GM19240 (cell line): ENCODE measurements around the gene COL4A2.

ENCODE experiments used
- DNase-seq: peaks from one replicate; pipeline ENCODE4 v3.0.0; 2011; ENCODE audit warnings: low spot score; ENCODE audit not compliant: insufficient read length

Gene COL4A2

DNA sequence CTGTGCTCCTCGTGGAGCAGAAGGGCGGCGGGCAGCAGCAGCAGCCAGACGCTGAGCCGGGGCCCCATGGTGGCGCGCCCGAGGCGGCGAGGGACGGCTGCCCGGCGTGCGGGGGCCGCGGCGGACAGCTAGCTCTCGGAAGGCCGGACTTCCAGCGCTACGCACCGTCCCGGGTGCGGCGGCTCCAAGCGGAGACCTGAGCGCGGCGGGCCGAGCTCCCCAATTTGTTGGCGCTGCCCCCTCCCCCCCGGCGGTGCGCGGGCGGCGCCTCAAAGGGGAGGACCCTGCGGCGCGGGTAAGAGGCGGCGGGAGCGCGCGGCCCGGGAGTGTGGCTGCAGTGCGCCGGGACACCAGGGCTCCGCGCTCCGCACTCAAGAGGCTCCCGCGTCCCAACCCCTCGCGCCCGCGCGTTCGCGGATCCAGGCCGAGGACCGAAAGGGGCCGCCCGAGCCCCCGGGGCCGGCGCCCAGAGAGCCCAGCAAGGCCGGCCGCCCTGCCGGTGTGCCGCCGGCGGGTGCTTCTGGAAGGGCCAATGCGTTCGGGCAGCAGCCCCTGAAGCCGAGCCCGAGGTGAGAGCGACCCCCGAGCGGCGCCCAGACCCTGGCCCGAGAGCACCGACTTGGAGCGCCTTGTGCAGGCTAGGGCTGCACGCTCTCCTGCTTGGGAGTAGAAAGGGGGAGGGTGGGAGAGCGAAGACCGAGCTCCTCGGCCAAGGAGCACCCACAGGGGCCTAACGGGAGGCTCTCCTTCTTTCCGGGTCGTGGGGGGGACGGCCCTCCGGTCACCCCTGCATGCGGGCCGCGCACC is at the start of gene COL4A2, which contains the start of gene COL4A1:
Gene COL4A2, plus strand, starts transcription at position 325 of the 807 bp plus-strand sequence. CDS start 620 bp downstream, outside the sequence.
Gene COL4A1, minus strand, starts transcription at position 198 of the 807 bp plus-strand sequence. Its CDS starts 130 bp downstream, at position 68.
- DNase-seq: no peak

DNA sequence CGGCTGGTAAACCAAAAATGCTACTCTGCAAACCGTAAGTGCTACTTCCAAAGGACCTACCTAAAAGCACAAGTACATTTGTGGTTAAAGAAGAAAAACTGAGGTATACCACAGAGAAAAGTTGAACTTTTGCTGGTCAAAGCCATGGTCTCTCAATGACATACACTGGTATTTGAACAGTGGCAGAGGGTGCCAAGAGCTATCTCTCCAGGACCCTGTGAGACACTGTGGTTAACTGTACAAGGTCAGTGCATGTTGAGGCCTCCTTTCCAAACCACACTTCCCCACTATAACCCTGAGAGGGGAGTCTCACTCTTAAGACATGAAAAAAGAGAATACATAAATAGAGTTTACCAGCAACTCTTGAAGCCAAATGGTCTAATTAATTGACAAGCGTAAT is 49.7 kb upstream of the COL4A2 start:
- no peak for DNase-seq

DNA sequence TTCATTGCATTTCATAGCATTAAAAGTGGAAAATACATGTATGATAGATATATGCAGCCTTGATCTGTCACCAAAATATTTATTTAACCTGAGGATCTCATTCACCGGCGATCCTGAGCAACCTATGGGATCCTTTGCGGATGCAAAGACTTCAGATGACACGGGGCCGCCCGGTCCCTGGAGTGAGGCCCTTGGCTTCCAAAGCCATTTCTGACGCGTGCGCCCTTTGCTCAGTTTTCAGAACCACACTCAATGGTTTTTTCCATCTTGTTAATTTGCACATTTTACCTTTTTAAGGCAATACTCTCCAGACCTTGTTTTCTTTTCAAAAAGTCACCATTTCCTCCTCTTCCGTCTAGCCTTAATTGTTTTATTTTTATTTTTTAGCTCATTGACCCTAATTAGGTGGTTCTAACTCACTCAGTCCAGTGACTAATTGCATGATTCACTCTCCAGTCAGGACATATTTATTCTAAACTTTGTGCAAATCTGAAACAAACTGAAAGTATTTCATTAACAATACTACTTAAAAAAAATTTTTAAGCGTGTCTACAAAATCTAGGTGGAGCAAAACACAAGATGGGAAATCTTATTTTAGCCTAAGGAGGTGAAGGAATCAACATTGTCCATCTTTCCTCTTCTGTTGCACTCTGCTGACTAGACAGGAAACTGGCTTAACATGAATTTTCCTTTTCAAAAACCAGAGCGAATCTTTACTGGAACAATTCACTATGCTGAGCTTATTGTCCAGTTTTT is 48.0 kb upstream of the COL4A2 start:
- DNase-seq: no peak

DNA sequence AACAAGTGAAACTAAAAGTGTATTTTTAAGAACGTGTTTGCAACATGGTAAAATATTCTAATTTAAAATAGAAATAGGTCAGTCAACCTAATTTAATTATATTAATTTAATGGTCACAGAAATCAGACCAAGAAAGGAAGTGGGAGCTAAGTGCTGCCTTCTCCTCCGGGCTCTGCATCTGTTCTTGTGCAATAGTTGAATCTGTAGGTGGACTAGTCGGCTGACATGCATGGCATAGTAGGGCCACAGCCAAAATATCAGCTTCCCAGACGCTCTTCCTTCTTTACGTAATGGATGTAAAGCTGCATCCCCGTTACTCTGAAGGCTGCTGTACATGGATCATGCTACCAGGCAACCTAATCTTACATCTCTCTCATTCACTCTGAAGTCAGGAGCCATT is 47.4 kb upstream of the COL4A2 start:
- no peak for DNase-seq

DNA sequence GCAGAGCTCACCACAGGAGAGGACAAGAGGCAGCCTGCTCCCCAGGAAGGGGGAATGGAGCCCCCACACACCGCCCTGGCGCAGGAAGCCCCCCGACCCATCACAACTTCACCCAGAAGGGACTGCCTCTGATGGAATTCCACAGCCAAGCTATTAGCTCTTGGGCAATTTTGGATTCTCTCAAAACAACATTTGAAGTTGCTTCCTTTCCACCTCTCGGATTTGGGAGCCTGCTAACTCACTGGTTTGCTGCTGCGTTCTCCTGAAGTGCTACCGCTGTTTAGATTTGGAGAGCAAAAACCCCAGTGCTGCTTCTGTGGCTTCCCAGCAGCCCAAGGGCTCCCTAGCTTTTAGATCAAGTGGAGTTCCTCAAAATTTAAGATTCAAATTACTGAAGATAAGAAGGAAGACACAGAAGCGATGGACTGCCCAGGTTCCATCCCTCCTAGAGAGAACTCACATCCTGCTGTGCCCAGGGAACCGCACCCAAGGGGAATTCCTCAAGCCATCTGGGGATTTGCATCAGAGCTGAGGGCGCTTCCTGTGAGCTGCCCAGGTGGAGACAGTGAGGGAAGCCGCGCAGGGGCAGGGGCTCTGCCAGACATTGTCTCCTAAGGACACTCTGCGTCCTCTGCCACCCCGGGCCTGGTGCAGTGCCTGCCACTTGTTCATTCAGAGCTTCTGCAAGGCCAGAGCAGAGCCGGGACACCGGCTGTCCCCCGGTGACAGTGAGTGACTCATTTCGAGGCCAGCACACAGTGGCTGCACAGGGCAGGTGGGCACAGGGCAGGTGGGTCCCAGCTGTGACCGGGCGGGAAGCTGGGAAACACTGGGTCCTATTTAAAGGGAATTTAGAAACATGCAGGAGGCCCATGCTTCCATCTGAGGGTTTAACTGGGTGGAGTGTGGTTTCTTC is 45.7 kb upstream of the COL4A2 start:
- no peak for DNase-seq

DNA sequence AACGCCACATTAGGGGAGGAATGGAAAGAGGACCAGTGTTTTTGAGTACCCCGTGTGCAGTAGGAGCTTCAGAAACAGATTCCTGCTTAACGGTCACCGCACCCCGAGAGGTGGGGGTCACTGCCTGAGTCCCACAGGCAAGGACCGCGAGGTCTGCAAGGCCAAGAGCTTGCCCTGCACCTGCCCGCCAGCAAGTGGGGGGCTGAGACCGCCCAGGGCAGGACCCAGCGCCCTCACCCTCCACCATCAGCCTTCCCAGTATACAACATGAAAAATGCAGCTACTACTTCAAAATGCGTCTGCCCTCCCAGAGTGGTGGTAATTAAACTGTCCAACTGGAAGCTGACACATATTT is 45.0 kb upstream of the COL4A2 start:
- DNase-seq: no peak

DNA sequence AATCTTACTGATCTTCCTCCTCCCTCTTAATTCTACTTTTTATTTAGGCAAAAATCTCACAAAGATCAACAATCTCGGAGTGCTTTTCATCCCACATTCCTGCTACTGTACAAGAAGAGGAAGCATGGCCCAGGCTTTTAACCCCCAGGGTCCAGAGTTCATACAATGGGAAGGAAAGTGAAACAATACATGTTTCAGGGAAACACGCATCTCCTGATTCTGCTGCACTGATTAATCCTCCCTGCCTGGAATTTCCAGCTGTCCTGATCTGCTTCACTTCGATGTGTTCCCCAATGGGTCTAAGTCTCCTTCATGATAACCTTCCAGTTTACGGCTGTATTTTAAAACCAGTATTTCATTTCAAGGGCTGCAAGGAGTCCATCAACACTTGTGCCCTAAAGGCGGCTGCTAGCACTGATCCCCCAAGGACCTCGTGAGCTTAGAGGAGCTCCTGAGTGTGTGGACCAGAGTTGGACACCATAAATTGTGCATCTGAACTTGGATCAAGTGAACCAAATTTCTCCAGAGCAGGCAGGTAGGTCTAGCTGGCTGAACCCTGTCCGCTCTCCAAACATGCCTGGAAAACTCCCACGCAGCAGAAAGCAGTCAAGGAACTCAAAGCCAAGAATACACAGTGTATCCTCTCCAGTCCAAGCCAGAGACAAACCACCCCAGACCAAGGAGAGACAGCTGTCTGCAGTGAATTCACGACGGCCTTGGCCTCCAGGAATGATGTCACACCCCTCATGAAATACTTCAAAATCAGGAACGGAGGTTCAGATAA is 44.4 kb upstream of the COL4A2 start:
- no peak for DNase-seq

DNA sequence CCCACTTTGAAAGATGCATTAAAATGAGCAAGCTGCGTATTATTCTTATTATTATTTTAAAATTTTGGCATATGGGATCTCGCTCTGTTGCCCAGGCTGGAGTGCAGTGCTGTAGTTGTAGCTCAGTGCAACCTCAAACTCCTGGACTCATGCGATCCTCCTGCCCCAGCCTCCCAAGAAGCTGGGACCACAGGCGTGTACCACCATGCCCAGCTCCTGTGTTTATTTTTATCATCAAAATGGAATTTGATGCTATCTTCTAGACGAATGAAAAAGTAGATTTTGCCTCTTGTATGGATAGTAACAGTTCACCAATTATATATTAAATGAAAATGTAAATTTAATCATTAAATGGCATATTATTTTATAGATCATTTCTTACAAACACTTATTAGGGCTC is 43.7 kb upstream of the COL4A2 start:
- DNase-seq: no peak

DNA sequence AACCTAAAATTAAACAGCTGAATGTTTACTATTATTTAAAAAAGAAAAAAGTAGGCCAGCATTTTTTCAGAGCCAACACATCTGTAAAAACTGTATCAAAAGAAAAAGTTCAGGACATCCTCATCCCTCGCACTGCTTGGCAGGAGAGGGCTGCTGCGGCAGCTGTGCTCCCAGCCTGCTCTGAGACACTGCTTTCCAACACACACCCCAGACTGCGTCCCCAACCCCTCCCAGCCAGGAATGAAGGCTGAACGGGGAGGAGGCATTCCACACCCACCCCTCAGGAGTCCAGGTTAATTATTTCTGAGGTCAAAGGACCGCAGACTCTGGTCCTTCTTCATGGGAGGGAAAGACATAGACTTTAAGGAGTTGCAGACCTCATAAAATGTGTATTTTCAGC is 43.2 kb upstream of the COL4A2 start:
- no peak for DNase-seq

DNA sequence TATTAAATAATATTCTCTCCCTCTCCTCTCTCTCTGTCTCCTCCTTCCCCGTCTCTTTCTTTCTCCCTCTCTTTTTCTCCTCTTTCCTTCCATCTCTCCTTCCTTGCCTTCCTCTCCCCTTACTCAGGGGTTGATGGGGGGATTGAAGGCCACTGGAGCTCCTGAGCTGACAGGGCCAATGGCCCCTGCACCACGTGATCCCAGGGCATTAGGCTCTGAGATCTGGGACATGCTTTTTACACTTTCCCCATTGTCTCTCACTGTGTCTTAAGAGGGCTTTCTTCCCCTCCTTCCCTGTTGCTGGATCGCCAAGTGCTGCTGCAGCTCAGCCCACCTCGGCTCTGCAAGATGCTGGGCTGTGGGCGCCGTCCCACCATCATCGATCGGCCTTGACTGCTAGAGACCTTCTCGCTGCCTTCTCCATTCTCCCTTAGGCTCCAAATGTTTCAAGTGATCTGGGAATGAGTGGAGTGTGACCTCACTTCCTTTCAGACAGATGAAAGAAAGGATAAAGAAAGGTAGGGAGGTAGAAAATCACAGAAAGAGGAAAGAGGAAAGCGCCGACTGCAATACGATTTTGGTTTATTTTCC is 42.3 kb upstream of the COL4A2 start:
- no peak for DNase-seq

DNA sequence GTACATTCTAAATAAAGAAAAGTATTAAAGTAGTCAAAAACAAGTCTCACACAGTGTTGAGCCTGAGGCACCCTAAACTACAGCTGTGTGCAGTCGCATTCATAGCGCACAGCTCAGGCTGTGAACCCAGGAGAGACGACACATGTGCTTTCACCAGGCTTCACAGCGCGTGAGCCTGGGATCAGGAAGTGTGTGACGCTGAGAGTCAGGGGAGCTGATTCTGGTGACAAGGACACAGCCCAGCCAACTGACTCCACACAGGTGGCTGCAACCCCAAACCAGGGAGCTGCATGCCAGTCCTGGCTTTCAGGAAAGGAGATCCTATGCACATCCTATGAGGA is 41.8 kb upstream of the COL4A2 start:
- DNase-seq: no peak

DNA sequence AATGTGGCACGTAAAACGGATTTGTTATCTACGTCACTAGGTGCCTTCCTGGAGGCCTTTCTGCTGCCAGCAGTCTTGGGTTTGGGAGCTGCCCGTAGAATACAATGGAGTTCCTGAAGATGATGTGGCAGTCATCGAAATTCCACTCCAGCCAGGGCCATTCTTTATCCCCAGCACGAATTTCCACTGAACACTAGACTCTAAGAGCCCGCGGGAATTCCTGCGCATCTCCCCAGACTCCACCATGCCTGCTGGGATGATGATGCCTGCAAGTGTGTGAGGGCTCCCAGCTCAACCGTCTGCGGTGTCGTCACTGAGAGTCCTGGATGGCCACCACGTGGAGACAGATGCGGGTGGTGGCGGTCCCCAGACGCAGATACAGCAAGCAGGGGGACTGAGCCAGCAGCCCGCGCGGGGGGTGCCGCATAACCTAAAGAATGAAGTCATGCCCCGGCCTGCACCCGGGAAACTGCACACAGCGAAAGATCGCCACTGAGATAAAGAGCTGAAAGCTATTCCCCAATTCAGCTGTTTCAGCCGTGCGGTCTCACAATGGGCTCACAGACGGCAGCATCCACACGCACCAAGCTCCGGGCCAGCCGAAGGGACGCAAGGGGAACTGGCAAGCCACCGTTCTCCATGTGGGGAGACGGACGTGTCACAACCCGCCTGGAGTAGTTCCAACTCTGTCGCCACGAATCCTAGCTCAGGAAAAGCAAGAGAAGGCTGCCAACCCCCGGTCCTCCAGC is 41.2 kb upstream of the COL4A2 start:
- no peak for DNase-seq

DNA sequence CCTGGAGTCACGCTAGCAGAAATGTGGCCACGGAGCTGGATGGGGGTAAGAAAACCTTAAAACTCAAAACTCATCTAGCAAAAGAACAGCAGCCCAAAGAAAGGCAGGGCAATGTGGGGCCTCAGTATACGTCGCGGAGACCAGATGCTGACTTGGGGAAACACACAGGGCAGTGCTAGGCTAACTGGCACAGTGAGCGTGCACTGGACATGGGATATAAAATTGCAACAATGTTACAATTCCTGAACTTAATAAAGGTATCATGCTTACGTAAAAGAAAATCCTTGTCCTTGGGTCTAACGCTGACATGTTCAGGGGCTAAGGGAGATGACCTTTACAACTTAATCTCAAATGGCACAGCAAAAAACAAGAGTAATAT is 40.7 kb upstream of the COL4A2 start:
- DNase-seq: no peak

DNA sequence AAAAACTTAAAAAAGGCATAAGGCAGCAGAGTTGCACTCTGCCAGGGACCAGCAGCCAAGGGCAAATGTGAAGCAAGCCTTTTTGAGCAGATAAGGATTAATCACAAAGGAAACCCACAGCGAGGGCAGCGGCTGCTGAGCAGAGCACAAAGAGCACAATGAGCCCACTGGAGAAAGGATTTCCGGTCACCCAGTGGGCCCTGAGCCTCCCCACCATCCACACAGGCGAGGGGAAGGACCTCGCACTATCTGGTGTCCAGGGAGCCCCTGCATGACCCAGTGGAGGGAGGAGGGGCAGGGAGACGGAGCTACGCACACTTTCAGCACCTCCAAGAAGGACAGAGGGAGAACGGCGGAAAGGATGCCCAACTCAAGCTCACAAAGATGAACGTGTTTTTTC is 40.1 kb upstream of the COL4A2 start:
- DNase-seq: no peak

DNA sequence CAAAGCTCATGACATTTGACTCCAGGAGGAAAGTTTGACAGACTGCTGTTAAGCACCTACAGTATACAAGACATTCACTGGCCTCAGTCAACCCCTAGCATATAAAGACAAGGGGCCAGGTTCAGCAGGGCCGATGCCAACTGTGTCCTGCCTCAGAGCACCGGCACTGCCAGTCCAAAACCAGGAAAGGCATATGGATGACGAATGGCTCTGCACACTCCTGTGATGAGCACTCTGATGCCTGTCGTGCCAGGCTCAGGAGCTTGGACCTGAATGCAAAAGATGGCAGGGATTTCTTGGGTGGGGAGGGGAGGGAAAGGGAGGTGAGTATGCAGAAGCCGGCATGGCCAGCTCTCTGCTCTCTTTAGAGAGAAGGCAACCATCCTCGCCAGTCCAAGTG is 39.0 kb upstream of the COL4A2 start:
- no peak for DNase-seq

DNA sequence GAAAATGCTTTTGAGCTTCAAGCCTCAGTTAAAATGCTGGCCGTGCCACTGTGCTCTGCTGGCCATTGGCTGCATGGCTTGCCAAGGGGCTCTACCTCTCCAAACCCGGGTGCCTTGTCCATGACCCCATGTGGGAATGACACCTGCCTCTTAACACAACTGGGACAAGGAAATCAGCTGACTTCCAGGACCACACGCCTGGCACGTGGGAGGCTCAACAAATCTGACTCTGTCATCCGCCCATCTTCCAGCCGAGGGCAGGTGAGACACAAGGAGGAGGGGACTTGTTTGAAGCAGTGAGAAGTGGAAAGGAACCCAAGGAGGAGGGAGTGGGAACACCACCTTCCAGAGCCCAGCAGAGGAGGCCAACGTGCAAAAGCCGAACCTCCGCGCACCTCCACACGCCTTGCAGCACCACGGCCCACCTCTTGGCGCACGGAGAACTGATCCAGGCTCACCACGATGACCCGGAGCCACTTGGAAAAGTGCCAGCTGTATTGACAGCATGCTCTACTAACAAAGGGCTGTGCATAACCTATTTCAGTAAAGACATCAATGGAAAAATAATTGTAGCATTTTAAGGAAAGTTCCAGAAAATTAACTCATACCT is 38.4 kb upstream of the COL4A2 start:
- DNase-seq: no peak

DNA sequence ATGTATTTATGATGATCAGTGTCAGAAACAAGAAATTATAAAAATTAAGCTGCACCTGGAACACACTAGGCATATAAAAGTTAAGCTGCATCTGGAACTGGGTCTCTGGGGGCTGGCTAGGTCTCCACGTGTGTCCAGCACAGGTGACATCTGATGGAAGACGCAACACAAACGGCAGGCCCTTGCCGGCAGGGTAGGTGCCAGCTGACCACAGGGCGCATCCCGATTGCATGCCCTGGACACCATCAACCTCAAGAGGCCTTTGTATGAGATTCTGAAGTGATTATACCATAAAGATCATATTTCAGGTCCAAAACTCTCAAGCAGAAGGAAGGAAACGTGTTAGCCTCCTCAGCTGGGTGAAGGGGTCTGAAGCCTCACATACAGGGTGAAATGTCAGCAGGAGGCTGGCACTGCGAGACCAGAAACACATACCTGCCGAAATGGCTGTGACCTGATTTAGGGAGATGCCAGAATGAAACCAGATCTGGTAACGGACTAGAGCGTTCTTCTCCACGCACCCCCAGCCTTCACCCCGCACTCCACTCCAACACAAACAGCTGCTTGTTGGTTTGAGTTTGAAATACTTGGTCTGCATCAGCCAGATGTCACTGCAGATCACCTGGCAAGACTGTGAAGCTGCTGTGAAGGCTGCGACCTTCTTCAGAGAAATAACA is 37.4 kb upstream of the COL4A2 start:
- DNase-seq: no peak

DNA sequence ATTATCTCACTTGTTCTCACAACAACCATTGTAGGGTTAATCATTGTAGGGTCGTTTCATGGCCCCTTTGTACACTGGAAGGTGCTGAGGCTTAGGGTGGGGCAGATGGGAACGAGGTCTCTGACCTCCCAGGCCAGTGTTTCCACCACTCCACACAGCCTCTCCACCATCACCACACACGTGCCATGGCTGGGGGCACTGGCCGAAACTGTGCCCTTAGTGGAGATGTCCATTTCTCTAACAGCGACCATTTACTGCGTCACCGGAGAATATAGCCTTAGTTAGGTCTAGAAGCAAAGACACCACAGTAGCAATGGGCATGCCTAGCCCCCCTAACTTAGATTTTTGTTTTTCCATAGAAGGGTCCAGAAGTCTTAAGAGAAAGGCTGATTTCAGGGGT is 36.6 kb upstream of the COL4A2 start:
- no peak for DNase-seq

DNA sequence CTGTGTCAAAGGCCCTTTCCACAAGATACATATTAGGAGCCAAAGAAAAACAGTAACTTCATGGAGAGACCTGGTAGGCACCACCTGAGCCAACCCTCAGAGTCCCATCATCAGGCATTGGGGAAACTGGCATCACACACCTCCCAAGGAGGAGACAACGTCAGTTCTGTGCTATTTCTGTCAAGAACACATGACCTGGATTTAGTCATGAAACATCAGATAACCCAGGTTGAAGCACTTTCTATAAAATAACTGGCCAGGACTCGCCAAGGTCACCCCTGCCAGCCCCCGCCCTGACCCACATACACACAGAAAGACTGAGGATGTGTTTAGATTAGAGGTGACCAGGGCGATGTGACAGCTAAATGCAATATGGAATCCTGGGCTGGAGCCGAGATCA is 35.8 kb upstream of the COL4A2 start:
- no peak for DNase-seq
